Measurements from ENCODE around the gene NBPF3. TPM values are rescaled to one million over a fixed set of nuclear protein-coding genes. Genes with fewer than 3 reads are reported as not detected.

NBPF3 gene
- total RNA-seq, 1 experiment from 2014 or later = 15.8 TPM

- H2BK20ac ChIP-seq (ENCODE audit: low read depth, low read length, poor library complexity, severe bottlenecking) = no peak overlapping the region
- peaks cover 11% of the 10 kb centered on the region for H3K23me2 ChIP-seq (ENCODE audit: insufficient read length, low read depth, low read length, poor library complexity, severe bottlenecking)
- H3K56ac ChIP-seq (ENCODE audit: insufficient read length, low read depth, low read length) = no peak overlapping the region
- H3K27ac ChIP-seq (ENCODE audit: insufficient read length, low read depth, low read length) = no peak overlapping the region
- no peaks in the 10 kb centered on the region for H3K79me1 ChIP-seq (ENCODE audit: insufficient read depth, low read depth, low read length, poor library complexity, severe bottlenecking)
- H3K4me1 ChIP-seq (ENCODE audit: insufficient read depth, low read length) = 0 out of 2 replicates have a peak, but pooled peaks cover 2% of the 10 kb centered on the region
- Mint-ChIP-seq H3K4me3 (no peak overlapping the region), H3K27me3 (ENCODE audit: low read depth) (peaks cover 32% of the 10 kb centered on the region), H3K4me1 (peaks cover 23 to 24% of the 10 kb centered on the region in 2 experiments), H3K9me3 (no peaks in the 10 kb centered on the region; a peak in 1 of 5 replicates), H3K27ac (no peak overlapping the region), H3K36me3 (ENCODE audit: insufficient read depth in 1 of 3, low read depth in 3 of 3) (peaks cover 0 to 5% (median 5%) of the 10 kb centered on the region in 3 experiments; a peak in 3 of 7 replicates)
- no CpG with 5 or more reads among the region's 4 CpGs for WGBS (ENCODE audit: extremely low coverage, insufficient read length, low lambda C conversion rate)
- H3K27me3 ChIP-seq (ENCODE audit: insufficient read depth, low read length) = peaks cover 3% of the 10 kb centered on the region; the same call in 1 of the 2 replicates
- no peak overlapping the region for H2AFZ ChIP-seq (ENCODE audit: low read length)
- no peak overlapping the region for H3K18ac ChIP-seq (ENCODE audit: insufficient read length, low read depth, low read length)
- H3K9me3 ChIP-seq (ENCODE audit: control insufficient read depth, low read depth, low read length) = no peaks in the 10 kb centered on the region
- no peak overlapping the region for H4K5ac ChIP-seq (ENCODE audit: insufficient read length, low read depth, low read length)
- H2AK5ac ChIP-seq (ENCODE audit: insufficient read length, low read length) = no peak overlapping the region
- H3K9ac ChIP-seq (ENCODE audit: extremely low read depth, insufficient read length, low read length) = no peak overlapping the region
- no peaks in the 10 kb centered on the region; the same call in 1 of the 2 replicates for H3K79me2 ChIP-seq (ENCODE audit: insufficient read depth, low read length)
- H4K8ac ChIP-seq (replicated peaks; ENCODE audit: insufficient read length, low read depth, low read length) = no peak overlapping the region
- no peak overlapping the region for H2BK12ac ChIP-seq (ENCODE audit: insufficient read length, low read depth, low read length)
- no peak overlapping the region for H3K4me2 ChIP-seq (ENCODE audit: insufficient read depth, insufficient read length, low read length)
- H4K91ac ChIP-seq (ENCODE audit: insufficient read length, low read depth, low read length) = no peak overlapping the region
- TF ChIP-seq CTCF (conservative IDR thresholded peaks at IDR 0.05) = no peak
- H4K20me1 ChIP-seq (ENCODE audit: control insufficient read depth, insufficient read depth, insufficient read length) = no peaks in the 10 kb centered on the region
- H3T11ph ChIP-seq (ENCODE audit: low read length) = no peak overlapping the region
- H3K14ac ChIP-seq (ENCODE audit: insufficient read depth, low read length) = no peak overlapping the region
- H2BK15ac ChIP-seq (ENCODE audit: low read depth, low read length) = no peak overlapping the region
- no peak overlapping the region for H2BK5ac ChIP-seq (ENCODE audit: insufficient read length, low read length)
- H3K4ac ChIP-seq (ENCODE audit: low read depth, low read length) = no peak overlapping the region
- no peak overlapping the region for H2BK120ac ChIP-seq (ENCODE audit: low read depth, low read length, poor library complexity, severe bottlenecking)
- no peak overlapping the region for H3K23ac ChIP-seq (ENCODE audit: insufficient read length, low read depth, low read length)
- DNase-seq = no peak
These were observed 66.9 kb downstream of the NBPF3 start for GRCh38 chr1:21506804-21507203.

Data from H9 (cell line).